ENCODE measurements around the gene SLC27A6.

The SLC27A6 gene

DNA sequence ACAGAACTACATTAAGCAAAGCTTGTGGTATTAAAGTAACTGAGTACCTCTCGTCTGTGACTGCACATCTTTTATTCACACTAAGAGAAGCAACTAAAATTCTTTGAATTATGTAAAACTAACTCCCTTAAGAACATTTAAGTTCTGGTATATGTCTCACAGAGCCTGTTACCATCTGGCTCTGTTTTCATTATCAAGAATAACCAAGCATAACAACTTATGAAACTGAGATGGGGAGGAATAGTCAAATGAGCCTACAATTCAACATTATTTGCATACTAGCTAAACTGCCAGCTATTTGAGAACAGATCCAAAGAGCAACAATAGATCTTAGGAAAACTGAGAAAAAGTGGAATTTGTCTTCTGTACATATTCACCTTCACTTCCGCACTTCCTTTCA, 104.0 kb downstream of the SLC27A6 start:
- no peak overlapping the region for H3K4me2 ChIP-seq (ENCODE audit: low read length)
- no peak overlapping the region for H3K4me3 ChIP-seq (ENCODE audit: low read length)
- no peak overlapping the region for H3K9ac ChIP-seq (ENCODE audit: low read length)
- no peaks in the 10 kb centered on the region for H3K9me3 ChIP-seq (ENCODE audit: insufficient read depth, low read length)
- no peaks in the 10 kb centered on the region for H4K20me1 ChIP-seq (ENCODE audit: insufficient read depth, low read length)
- H2AFZ ChIP-seq (ENCODE audit: low read depth, low read length), result no peak overlapping the region
- H3K36me3 ChIP-seq (replicated peaks; ENCODE audit: low read depth, low read length), result no peaks in the 10 kb centered on the region
- no peaks in the 10 kb centered on the region for H3K4me1 ChIP-seq (ENCODE audit: low read length)
- TF ChIP-seq, protein P1, sequence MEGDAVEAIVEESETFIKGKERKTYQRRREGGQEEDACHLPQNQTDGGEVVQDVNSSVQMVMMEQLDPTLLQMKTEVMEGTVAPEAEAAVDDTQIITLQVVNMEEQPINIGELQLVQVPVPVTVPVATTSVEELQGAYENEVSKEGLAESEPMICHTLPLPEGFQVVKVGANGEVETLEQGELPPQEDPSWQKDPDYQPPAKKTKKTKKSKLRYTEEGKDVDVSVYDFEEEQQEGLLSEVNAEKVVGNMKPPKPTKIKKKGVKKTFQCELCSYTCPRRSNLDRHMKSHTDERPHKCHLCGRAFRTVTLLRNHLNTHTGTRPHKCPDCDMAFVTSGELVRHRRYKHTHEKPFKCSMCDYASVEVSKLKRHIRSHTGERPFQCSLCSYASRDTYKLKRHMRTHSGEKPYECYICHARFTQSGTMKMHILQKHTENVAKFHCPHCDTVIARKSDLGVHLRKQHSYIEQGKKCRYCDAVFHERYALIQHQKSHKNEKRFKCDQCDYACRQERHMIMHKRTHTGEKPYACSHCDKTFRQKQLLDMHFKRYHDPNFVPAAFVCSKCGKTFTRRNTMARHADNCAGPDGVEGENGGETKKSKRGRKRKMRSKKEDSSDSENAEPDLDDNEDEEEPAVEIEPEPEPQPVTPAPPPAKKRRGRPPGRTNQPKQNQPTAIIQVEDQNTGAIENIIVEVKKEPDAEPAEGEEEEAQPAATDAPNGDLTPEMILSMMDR (IDR thresholded peaks at IDR 0.05; ENCODE audit: low read depth, low read length), result no peak
- no peak for TF ChIP-seq EZH2phosphoT487 (IDR thresholded peaks at IDR 0.05; ENCODE audit: low read depth)
- H3K27me3 ChIP-seq (ENCODE audit: low read depth, low read length), result no peaks in the 10 kb centered on the region
- H3K27ac ChIP-seq (ENCODE audit: low read length), result no peak overlapping the region
- H3K79me2 ChIP-seq (ENCODE audit: low read length), result no peaks in the 10 kb centered on the region

DNA sequence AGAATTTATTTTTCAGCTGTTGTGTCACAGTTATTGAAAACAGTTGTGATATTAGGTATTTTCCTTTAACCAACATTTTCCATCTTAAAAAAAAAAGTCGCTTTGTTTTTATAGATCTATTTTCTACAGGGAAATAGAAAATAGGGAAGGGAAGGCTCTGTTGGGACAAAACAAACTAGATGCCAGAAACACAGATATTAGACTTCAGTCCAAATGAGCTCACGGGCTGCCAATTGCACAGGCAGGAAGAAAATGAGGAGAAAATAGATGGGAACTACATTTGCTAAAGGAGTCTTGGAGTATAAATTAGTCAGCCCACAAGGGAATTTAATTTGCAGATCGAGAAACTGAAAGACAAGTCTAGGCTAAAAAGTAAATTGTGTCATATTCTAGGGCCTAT, 107.8 kb downstream of the SLC27A6 start:
- Histone ChIP-seq H3K36me3 (replicated peaks; ENCODE audit: low read depth, low read length) (no peaks in the 10 kb centered on the region), H3K4me1 (ENCODE audit: low read length) (no peaks in the 10 kb centered on the region), H3K27me3 (ENCODE audit: low read depth, low read length) (no peaks in the 10 kb centered on the region), H3K79me2 (ENCODE audit: low read length) (no peaks in the 10 kb centered on the region), H3K27ac (ENCODE audit: low read length) (no peak overlapping the region), H3K9me3 (ENCODE audit: insufficient read depth, low read length) (no peaks in the 10 kb centered on the region), H3K4me2 (ENCODE audit: low read length) (no peak overlapping the region), H3K4me3 (ENCODE audit: low read length) (no peak overlapping the region), H3K9ac (ENCODE audit: low read length) (no peak overlapping the region), H2AFZ (ENCODE audit: low read depth, low read length) (no peak overlapping the region), H4K20me1 (ENCODE audit: insufficient read depth, low read length) (no peaks in the 10 kb centered on the region)
- TF ChIP-seq EZH2phosphoT487 (IDR thresholded peaks at IDR 0.05; ENCODE audit: low read depth), result no peak
- TF ChIP-seq, protein P1 (IDR thresholded peaks at IDR 0.05; ENCODE audit: low read depth, low read length), result no peak

DNA sequence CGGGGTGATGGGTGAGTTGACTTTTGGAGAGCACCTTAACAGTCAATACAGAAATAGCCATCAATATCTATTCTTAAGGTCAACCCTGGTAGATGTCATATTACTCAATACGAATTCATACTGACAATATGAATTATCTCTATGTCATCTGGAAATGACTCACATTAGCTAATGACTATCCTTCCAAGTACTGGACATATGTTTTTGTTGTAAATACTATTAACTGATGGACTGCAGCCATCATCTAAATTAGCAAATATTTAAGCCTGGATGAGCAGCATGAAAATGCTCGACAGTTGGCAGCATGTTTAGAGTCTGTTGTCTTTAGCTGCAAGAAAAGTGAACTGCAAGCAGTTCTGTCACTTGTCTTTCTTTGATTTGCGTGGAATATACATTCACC, 109.6 kb downstream of the SLC27A6 start:
- H3K9me3 ChIP-seq (ENCODE audit: insufficient read depth, low read length), result no peaks in the 10 kb centered on the region
- H3K4me2 ChIP-seq (ENCODE audit: low read length), result no peak overlapping the region
- H3K27ac ChIP-seq (ENCODE audit: low read length), result no peak overlapping the region
- TF ChIP-seq, protein P1 (IDR thresholded peaks at IDR 0.05; ENCODE audit: low read depth, low read length), result no peak
- TF ChIP-seq EZH2phosphoT487 (IDR thresholded peaks at IDR 0.05; ENCODE audit: low read depth), result no peak
- no peaks in the 10 kb centered on the region for H4K20me1 ChIP-seq (ENCODE audit: insufficient read depth, low read length)
- no peak overlapping the region for H3K4me3 ChIP-seq (ENCODE audit: low read length)
- H3K79me2 ChIP-seq (ENCODE audit: low read length), result no peaks in the 10 kb centered on the region
- no peak overlapping the region for H3K9ac ChIP-seq (ENCODE audit: low read length)
- no peaks in the 10 kb centered on the region for H3K27me3 ChIP-seq (ENCODE audit: low read depth, low read length)
- no peaks in the 10 kb centered on the region for H3K4me1 ChIP-seq (ENCODE audit: low read length)
- H3K36me3 ChIP-seq (replicated peaks; ENCODE audit: low read depth, low read length), result no peaks in the 10 kb centered on the region
- H2AFZ ChIP-seq (ENCODE audit: low read depth, low read length), result no peak overlapping the region

DNA sequence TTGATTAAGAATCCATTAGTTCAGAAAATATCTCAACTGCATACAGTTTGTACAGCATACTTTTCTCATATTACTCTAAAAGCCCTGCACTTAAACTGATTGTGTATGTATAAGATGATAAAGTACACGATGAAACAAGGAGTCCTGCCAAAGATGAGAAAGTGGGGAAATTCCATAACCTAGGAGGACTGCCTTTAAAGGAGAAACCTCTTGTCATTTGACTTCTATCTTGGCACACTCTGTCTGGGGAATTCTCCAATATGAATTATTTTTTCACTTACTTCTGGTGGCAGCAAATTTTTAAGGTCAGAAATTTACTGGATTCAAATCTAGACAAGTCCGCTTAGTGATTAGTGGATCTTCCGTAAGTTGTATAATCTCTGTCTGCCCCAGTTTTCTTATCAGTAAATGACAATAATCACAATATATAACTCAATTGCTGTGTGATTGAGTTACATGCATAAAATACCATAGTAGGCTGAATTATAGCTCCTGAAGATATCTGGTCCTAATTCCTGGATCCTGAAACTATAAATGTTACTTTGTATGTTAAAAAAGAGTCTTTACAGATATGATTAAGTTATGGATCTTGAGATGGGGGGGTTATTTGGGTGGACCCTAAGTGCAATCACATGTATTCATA, 112.3 kb downstream of the SLC27A6 start:
- Histone ChIP-seq H3K79me2 (ENCODE audit: low read length) (no peaks in the 10 kb centered on the region), H3K9me3 (ENCODE audit: insufficient read depth, low read length) (no peaks in the 10 kb centered on the region), H3K36me3 (replicated peaks; ENCODE audit: low read depth, low read length) (no peaks in the 10 kb centered on the region), H3K9ac (ENCODE audit: low read length) (no peak overlapping the region), H3K27ac (ENCODE audit: low read length) (no peak overlapping the region), H4K20me1 (ENCODE audit: insufficient read depth, low read length) (no peaks in the 10 kb centered on the region), H2AFZ (ENCODE audit: low read depth, low read length) (no peak overlapping the region), H3K4me1 (ENCODE audit: low read length) (no peaks in the 10 kb centered on the region), H3K4me2 (ENCODE audit: low read length) (no peak overlapping the region), H3K4me3 (ENCODE audit: low read length) (no peak overlapping the region), H3K27me3 (ENCODE audit: low read depth, low read length) (no peaks in the 10 kb centered on the region)
- TF ChIP-seq EZH2phosphoT487 (IDR thresholded peaks at IDR 0.05; ENCODE audit: low read depth), result no peak
- TF ChIP-seq, protein P1 (IDR thresholded peaks at IDR 0.05; ENCODE audit: low read depth, low read length), result no peak

All from OCI-LY3 (cell line).